Measurements from ENCODE around the gene IVNS1ABP.

IVNS1ABP gene

DNA sequence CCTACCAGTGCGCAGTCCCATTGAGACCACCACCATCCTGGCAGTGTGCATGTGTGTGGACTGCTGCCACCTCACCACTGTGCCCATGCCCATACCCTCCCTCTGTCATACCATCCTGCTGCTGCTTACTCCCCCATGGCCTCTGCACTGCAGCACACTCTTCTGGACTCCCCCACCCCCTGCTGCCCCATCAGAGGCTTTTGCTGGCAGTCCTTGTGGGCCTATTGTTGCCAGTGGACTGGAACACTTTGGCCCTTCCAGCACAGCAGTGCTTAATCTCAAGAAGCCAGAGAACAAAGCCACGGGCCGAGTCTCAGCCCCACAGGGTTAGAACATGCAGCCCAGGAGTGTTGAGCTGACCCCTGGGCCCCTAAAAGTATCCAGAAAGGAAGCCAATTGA is 41.9 kb upstream of the IVNS1ABP start:
- Histone ChIP-seq H3K4me1 (ENCODE audit: low read depth, poor library complexity, severe bottlenecking) (peaks cover 11% of the 10 kb centered on the region), H3K27me3 (ENCODE audit: insufficient read depth, low read depth) (no peaks in the 10 kb centered on the region), H4K20me1 (ENCODE audit: insufficient read depth) (no peaks in the 10 kb centered on the region), H3K9ac (no peak overlapping the region), H3K36me3 (ENCODE audit: insufficient read depth) (no peaks in the 10 kb centered on the region), H2AFZ (ENCODE audit: low read depth) (no peak overlapping the region), H3K4me3 (IDR thresholded peaks at IDR 0.05; ENCODE audit: insufficient read depth, low read depth, low read length) (no peak overlapping the region), H3K4me2 (no peak overlapping the region), H3K79me2 (ENCODE audit: insufficient read depth, low read depth) (no peaks in the 10 kb centered on the region), H3K27ac (no peak overlapping the region)
- TF ChIP-seq CTCF (conservative IDR thresholded peaks at IDR 0.05; ENCODE audit: low read depth, low read length), result no peak

DNA sequence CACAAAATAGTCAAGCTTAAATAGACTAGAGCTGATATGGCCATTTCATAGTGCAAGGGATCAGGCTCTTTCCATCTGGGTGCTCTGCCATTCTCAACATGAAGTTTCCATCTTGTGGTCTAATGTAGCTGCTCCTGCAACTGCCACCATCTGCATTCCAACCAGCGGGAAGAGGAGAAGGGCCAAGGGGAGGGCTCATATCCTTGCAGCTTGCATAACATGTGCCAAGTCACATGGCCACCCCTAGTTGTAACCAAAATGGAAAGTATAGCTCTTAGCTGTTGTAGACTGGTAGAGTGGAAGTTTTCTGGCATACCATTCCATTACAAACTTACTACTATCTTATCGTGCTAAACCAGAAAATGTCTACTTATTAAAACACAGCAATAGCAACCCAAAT is 38.9 kb upstream of the IVNS1ABP start:
- no peaks in the 10 kb centered on the region for H3K79me2 ChIP-seq (ENCODE audit: insufficient read depth, low read depth)
- H4K20me1 ChIP-seq (ENCODE audit: insufficient read depth), result no peaks in the 10 kb centered on the region
- H3K27ac ChIP-seq, result no peak overlapping the region
- H3K4me1 ChIP-seq (ENCODE audit: low read depth, poor library complexity, severe bottlenecking), result no peaks in the 10 kb centered on the region
- no peak for TF ChIP-seq CTCF (conservative IDR thresholded peaks at IDR 0.05; ENCODE audit: low read depth, low read length)
- H3K9ac ChIP-seq, result no peak overlapping the region
- no peak overlapping the region for H2AFZ ChIP-seq (ENCODE audit: low read depth)
- H3K36me3 ChIP-seq (ENCODE audit: insufficient read depth), result no peaks in the 10 kb centered on the region
- H3K27me3 ChIP-seq (ENCODE audit: insufficient read depth, low read depth), result no peaks in the 10 kb centered on the region
- no peak overlapping the region for H3K4me3 ChIP-seq (IDR thresholded peaks at IDR 0.05; ENCODE audit: insufficient read depth, low read depth, low read length)
- H3K4me2 ChIP-seq, result no peak overlapping the region

DNA sequence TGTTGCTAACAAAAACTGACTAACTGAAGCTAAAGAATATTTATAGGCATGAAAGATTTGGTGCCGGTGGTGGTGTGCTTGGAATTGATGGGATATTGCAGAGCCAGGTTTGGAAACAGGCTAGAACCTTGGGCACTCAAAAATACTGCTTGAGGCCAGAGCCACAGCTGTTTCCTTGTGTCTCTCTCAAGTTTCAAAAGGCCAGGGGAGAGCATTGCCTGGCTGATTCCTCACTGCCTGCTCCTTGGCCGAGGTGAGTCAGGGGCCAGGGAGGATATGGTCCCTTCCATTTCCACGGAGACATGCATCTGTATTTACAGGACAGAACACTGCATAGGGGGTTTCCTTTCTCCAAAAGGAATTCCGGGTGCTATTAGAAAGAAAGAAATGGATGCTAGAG is 36.1 kb upstream of the IVNS1ABP start:
- H2AFZ ChIP-seq (ENCODE audit: low read depth), result no peak overlapping the region
- no peaks in the 10 kb centered on the region for H3K79me2 ChIP-seq (ENCODE audit: insufficient read depth, low read depth)
- TF ChIP-seq CTCF (conservative IDR thresholded peaks at IDR 0.05; ENCODE audit: low read depth, low read length), result no peak

DNA sequence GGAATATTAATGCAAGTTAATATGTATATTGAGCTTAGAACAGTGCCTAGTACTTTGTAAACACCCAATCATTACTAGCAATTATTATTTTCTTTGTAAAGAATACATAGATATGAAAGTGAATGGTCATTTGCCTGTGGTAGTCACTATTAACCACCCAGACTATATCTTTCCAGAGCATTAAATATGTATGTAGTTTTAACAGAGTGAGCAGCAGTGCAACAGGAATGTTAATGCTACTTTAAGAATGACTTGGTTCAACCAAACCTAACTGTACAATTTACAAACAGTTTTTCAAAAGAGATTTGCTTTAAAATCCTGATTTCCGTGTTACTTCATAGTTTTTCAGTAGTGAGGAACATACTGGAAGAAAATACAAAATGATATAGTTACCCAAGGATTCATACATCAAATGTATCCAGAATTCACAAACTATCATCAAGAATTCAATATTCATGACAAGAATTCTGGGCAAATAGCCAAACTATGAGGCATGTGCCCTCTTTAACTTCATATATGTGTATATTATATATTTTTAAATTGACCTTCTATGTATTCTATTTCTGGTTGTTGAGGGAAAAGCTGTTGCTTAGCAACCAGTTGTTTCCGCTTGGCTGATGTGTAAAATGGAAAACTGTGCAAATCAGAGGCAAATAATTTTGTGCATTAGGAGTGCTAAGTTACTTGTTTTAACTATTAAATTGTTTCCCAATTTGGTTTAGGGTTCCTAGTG is 34.9 kb upstream of the IVNS1ABP start:
- Histone ChIP-seq H2AFZ (ENCODE audit: low read depth) (no peak overlapping the region), H4K20me1 (ENCODE audit: insufficient read depth) (no peaks in the 10 kb centered on the region), H3K36me3 (ENCODE audit: insufficient read depth) (no peaks in the 10 kb centered on the region), H3K4me2 (no peak overlapping the region), H3K4me3 (IDR thresholded peaks at IDR 0.05; ENCODE audit: insufficient read depth, low read depth, low read length) (no peak overlapping the region), H3K27ac (no peak overlapping the region), H3K4me1 (ENCODE audit: low read depth, poor library complexity, severe bottlenecking) (peaks cover 5% of the 10 kb centered on the region), H3K9ac (no peak overlapping the region), H3K79me2 (ENCODE audit: insufficient read depth, low read depth) (no peaks in the 10 kb centered on the region), H3K27me3 (ENCODE audit: insufficient read depth, low read depth) (0 out of 2 replicates have a peak, but pooled peaks cover 3% of the 10 kb centered on the region)
- TF ChIP-seq CTCF (conservative IDR thresholded peaks at IDR 0.05; ENCODE audit: low read depth, low read length), result no peak

More for the DNA sequence above, 36.1 kb upstream of the IVNS1ABP start:
- Histone ChIP-seq H3K27me3 (ENCODE audit: insufficient read depth, low read depth) (no peaks in the 10 kb centered on the region), H3K27ac (no peak overlapping the region), H4K20me1 (ENCODE audit: insufficient read depth) (no peaks in the 10 kb centered on the region), H3K4me3 (IDR thresholded peaks at IDR 0.05; ENCODE audit: insufficient read depth, low read depth, low read length) (no peak overlapping the region), H3K4me2 (no peak overlapping the region), H3K36me3 (ENCODE audit: insufficient read depth) (no peaks in the 10 kb centered on the region), H3K4me1 (ENCODE audit: low read depth, poor library complexity, severe bottlenecking) (no peaks in the 10 kb centered on the region), H3K9ac (no peak overlapping the region)
